ENCODE measurements around the gene LMX1A.

LMX1A gene

GRCh38 chr1:165224504-165224903 is 132.0 kb downstream of the LMX1A start:
- no peak for DNase-seq (ENCODE audit: low read depth in 2 of 2)

DNA sequence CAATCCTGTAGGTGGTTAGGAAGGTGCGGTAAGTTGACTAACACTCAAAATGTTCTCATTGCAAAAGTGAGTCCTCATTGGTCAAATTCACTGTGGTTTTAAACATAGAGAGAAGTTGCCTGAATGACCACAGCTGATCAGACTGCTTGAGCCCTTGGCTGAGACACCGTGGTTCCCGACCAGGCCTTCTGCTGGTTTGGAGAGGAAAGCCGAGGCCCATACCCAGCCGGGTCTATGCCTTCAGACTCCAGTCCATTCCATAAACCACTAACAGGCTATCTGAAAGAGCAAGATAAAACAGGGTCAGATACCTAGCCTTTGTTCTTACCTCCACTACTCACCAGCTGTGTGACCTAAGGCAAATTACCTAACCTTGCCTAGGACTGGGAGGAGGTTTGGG is 133.9 kb downstream of the LMX1A start:
- no peak for DNase-seq (ENCODE audit: low read depth in 2 of 2)

DNA sequence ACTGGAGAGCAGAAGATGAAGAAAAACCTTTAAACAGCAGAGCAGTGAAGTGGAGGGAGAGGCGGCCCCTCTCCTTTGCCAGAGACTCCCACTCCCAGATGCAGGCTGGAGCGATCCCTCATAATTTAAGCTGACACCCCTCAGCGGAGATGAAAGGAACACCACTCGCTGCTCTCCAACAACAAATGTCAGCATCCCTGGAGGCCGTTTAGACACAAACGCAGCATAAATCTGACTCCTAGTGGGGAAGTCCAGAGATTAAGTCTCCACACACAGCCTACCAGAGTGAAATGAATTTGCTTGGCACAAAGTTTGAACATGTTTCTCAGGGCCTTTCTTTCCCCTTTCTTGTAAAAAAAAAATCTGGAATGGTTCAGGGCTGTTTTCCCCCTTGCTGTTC is 137.8 kb downstream of the LMX1A start:
- DNase-seq (ENCODE audit: low read depth in 2 of 2) = no peak

DNA sequence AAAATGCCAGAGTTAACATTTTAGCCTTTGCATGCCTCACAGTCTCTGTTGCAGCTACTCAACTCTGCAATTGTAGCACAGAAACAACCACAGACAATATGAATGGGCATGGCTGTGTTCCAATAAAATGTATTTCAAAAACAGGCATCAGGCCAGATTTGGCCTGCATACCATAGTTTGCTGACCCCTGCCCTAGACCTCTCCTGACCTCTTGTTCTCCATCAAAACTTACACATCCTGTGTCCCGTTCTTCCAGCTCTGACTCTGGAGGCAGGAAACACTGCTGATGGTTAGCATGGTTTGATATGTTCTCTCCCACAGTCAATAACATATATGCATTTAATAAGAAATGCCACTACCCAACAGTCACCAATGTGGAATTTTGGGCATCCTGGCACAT is 138.6 kb downstream of the LMX1A start:
- no peak for DNase-seq (ENCODE audit: low read depth in 2 of 2)

- no peak for DNase-seq (ENCODE audit: low read depth in 2 of 2)
Measured at GRCh38 chr1:165216254-165216653, 140.3 kb downstream of the LMX1A start.

DNA sequence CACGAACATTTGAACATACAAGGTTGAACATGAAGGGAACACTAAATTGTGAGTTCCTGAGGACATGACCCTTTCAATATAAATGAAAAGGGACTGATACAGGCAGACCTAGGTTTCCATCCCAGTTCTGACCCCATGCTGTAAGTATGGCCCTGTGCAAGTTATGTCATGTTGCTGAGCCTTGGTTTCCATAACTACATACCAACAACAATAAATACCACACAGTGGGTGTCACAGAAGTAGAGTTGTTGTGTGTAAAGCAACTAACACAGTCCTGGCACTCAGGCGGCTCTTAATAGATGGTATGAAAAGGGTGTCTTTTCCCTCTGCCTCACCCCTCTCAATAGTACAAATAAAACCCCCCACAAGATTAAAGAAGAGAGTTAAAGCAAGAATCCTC is 140.8 kb downstream of the LMX1A start:
- no peak for DNase-seq (ENCODE audit: low read depth in 2 of 2)

DNA sequence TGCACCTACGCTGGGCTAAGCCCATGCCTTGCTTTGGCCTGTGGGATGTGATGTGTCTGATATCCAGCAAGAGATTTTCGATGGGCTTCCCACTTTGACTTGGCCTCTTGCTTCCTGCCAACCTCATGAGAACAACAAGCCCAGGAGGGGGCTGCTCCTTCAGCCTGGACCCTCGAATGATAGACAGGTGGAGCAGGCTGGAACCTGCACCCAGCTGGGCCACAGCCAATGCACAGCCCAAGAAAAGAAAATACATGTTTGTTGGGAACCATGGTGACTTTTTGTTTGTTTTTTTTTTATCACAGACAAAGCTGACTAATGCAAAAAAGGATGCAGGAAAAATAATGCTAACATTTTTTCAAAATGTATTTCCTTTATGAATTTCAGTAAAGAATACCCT is 144.3 kb downstream of the LMX1A start:
- DNase-seq (ENCODE audit: low read depth in 2 of 2) = no peak

DNA sequence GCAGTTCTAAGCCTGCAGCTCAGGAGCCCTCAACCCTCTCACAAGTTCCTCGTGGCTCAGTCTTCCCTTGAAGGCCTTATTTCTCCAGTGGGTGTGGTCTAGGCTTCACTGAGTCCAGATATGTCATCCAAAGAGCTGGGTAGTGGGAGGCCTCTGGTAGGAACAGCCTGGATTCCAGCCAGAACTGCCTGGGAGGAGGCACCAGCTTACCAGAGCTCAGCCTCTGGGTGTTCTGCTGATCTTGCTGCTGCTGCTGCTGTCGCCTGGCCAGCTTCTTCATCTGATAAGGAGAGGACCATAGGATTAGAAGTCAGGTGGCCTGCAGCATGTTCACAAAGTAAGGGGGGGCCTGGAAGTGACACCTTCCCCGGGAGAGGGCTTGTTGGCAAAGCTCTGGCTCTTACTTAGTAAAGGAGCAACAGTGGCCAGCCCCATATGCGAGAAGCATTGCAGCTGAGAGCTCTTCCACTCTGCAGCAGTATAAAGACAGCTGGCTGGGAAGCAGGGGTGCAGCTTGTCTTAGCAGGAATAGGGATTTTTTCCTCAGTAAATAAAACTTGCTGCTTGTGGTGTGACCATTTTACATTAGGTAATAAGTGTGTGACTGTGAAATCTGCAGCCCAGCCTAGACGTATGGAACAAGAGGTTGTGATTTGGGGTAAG is 148.5 kb downstream of the LMX1A start:
- DNase-seq (ENCODE audit: low read depth in 2 of 2) = no peak

DNA sequence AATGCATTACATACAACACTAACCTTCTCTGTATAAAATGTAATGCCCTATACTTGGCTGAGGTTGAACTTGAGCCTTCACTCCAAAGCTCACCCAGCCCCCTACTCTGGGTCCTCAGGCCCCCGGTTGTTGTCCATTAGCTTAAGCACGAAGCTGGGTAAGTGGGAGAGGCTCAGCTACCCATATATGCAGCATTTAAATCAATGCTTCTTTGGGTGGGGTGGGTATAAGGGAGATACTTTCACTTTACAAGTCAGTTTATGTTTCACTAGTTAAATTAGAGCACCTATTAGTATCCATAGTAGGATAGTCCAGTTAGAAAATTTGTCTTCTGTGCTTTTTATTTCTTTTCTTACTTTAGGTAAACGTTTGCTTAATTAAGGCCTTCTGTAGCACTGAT is 151.4 kb downstream of the LMX1A start:
- no peak for DNase-seq (ENCODE audit: low read depth in 2 of 2)

GRCh38 chr1:165204548-165204947 is 152.0 kb downstream of the LMX1A start:
- no peak for DNase-seq (ENCODE audit: low read depth in 2 of 2)

DNA sequence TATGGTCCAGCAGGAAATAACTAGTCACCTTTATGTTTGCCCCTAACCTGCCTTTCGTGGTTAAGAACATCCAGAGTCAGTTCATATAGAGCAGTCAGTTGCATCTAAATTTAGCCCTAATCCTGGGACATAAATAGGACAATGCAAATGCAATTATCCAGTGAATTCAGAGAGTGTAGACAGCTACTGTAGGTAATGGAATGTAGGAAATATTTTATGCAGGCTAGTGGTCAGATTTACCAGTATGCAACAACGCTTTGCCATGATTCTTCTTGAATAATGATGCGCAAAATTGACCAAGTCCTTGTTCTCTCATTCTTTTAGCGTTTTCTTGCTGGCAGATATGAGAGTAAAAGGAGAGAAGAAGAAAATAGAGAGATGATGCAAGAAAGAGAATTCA is 165.4 kb downstream of the LMX1A start:
- DNase-seq (ENCODE audit: low read depth in 2 of 2) = no peak

- no peak for DNase-seq (ENCODE audit: low read depth in 2 of 2)
Measured at GRCh38 chr1:165189913-165190312, 166.6 kb downstream of the LMX1A start.

GRCh38 chr1:165189011-165189410 is 167.5 kb downstream of the LMX1A start:
- no peak for DNase-seq (ENCODE audit: low read depth in 2 of 2)

DNA sequence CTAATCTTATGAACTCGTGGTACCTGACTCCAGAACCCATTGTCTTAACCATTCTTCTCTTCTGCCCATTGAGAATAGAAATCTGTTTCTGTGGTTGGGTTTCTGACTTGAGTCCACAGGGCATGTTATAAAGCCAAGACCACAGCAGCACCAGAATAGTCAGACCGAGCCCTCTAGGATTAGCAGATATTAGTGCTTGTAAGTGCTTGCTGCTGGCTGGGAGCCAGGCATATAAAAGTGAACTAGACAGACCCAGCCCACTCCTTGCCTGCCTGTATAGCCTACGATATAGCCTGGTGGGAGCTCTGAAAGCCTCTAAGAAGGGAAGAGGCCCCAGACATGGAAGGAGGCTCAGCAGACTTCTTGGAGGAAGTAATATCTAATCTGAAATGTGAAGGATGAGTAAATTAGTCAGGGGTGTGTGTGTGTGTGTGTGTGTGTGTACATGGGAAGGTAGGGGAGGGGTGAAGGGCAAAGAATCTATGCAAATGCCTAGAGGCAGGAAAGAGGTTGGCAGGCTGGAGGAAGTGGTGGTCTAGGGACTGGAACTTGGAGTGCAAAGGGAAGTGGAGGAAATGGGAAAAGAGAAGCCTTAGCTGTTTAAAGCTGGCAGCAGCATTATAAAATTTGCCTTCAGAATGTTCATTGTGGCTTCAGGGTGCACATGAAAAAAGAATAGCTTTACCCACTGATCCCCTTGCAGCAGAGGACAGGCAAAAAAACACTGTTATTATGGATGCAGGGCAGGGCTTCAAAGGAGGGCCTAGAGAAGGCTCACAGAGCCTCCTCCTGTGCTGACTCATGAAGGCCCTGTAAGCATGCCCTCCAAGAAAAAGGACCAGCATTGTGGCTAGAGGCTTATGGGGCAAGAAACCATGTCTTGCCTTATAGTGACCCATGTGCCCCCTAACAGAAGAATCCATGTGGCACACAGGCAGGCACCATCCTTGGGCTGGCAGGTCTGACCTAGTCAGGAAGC is 169.2 kb downstream of the LMX1A start:
- DNase-seq (ENCODE audit: low read depth in 2 of 2) = no peak

DNA sequence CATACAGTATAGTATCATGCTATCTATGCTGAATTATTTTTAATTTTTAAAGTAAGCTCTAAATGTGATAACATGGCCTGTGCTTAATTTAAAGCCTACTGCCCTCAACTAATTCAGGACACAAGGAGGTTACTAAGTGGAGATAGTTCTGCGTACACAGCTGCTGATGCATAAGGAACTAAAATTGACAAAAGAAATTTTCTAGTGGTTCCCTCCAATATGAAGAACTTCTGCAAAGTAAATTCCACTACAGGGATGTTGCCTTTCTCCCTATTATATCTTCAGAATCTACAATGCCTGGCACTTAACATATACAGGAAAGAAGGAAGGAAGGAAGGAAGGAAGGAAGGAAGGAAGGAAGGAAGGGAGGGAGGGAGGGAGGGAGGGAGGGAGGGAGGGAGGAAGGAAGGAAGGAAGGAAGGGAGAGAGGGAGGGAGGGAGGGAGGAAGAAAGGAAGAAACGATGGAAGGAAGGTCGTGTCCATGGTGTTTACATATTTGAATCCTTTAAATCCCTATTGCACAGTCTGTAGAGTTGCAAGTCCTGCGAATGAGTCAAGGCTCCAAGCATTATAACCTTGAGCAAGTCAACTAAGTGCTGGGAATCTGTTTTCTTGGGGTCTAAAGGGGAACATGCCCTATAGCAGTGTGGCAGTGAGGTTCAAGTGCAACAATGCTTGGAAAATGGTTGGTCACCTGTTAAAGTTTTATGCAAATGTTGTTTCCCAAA is 171.2 kb downstream of the LMX1A start:
- DNase-seq (ENCODE audit: low read depth in 2 of 2) = no peak

DNA sequence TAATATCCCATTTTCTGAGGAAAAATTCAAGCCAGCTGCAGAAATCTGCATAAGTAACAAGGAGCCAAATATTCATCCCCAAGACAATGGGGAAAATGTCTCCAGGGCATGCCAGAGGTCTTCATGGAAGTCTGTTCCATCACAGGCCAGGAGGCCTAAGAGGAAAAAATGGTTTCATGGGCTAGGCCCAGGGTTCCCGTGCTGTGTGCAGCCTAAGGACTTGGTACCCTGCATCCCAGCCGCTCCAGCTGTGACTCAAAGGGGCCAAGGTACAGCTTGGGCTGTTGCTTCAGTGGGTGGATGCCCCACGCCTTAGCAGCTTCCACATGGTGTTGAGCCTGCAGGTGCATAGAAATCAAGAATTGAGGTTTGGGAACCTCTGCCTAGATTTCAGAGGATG is 173.5 kb downstream of the LMX1A start:
- no peak for DNase-seq (ENCODE audit: low read depth in 2 of 2)

DNA sequence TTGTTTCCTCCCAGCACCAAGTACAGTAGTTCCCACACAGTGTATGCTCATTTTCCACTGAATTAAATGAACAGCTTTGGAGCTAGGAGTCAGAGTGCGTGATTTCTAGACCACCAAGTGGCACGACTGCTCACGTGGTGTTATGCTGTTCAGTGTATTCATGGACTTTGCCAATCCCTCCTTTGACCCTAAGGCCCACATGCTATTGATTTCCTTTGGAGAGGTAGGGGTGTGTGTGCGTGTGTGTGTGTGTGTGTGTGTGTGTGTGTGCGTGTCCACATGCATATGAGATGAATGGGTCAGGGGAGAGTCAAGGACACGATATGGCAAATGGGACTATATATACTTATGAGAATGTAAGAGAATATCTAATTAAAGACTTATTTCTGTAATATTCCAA is 177.2 kb downstream of the LMX1A start:
- no peak for DNase-seq (ENCODE audit: low read depth in 2 of 2)

- no peak for DNase-seq (ENCODE audit: low read depth in 2 of 2)
Measured at GRCh38 chr1:165174491-165174890, 182.0 kb downstream of the LMX1A start.

DNA sequence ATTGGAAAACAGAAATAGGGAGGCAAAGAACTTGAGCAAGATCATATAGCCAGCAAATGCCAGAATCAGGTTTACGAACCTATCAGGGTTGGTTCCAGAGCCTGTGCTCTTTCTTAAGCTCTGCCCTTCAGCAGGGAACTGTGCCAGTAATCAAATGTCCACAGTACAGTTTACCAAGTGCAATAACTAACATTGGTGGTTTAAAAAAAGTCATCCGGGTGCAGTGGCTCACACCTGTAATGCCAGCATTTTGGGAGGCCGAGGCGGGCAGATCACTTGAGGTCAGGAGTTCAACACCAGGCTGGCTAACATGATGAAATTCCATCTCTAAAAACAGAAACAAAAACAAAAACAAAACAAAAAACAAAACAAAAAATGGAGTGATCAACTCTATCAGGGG is 182.7 kb downstream of the LMX1A start:
- no peak for DNase-seq (ENCODE audit: low read depth in 2 of 2)

DNA sequence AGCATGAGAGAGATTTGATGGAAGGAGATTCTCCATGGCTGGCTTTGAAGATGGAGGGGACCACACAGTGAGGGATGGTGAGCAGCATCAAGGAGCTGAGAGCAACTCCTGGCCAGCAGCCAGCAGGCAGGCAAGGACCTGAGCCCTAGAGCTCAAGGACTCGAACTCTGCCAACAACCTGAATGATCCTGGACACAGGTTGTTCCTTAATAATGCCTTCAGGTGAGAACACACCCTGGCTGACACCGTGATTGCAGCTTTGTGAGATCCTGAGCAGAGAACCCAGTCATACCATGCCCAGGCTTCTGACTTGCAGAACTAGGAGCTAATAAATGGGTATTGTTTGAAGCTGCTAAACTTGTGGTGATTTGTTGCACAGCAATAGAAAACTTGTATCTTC is 183.1 kb downstream of the LMX1A start:
- no peak for DNase-seq (ENCODE audit: low read depth in 2 of 2)

GRCh38 chr1:165172666-165173065 is 183.8 kb downstream of the LMX1A start:
- no peak for DNase-seq (ENCODE audit: low read depth in 2 of 2)

- no peak for DNase-seq (ENCODE audit: low read depth in 2 of 2)
Measured at GRCh38 chr1:165169729-165170128, 186.8 kb downstream of the LMX1A start.

DNA sequence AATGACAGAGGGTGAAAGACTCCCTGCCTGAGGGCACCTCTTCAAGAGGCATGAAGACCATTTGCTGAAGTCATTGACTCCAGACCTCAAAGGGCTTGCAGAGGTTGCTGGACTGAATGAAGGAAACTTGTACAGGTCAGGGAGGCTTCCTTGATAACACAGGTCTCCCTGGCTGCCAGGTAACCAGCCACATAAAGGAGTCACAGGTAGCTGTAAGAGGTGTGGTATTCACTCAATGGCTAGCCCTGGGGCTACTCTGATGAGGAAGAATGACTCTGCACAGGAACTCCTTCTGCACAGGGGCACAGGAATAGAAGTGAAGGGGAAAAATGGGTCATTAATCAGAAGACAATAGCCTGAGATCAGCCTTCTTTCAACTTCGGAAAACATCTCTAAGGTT is 187.5 kb downstream of the LMX1A start:
- DNase-seq (ENCODE audit: low read depth in 2 of 2) = no peak

Measured in stimulated activated CD8-positive, alpha-beta memory T cell treated with anti-CD3 and anti-CD28 coated beads, Interleukin-15, amount 100 ng/mL, for 48 hours (primary cell).